Measurements from ENCODE around the gene GPR55. TPM values are rescaled to one million over a fixed set of nuclear protein-coding genes. Genes with fewer than 3 reads are reported as not detected.

The GPR55 gene
- total and polyA plus RNA-seq, 2 donors (not counting 1 experiment from before 2014, with no cell fraction given): 3.0 to 4.1 TPM

GRCh38 chr2:230942920-230943896 is 18.2 kb upstream of the GPR55 start:
- 57% methylated on average over 14 of the region's 19 CpGs for WGBS (ENCODE audit: insufficient coverage)
- Histone ChIP-seq H3K27me3 (replicated peaks in 1 of 4; ENCODE audit: control extremely low read depth in 1 of 4, control insufficient read depth in 3 of 4, insufficient read depth in 4 of 4, low read length in 3 of 4) (peaks cover 0 to 3% (median 0%) of the 10 kb centered on the region in 4 experiments), H4K20me1 (ENCODE audit: control insufficient read depth, insufficient read depth, low read length, poor library complexity, severe bottlenecking) (no peaks in the 10 kb centered on the region), H3K9ac (ENCODE audit: low read length) (no peak overlapping the region), H3K79me2 (ENCODE audit: control insufficient read depth, insufficient read depth, low read length) (no peaks in the 10 kb centered on the region), H3K27ac (ENCODE audit: low read length in 2 of 2) (no peak overlapping the region), H3K9me3 (ENCODE audit: control extremely low read depth in 1 of 3, control insufficient read depth in 2 of 3, insufficient read depth in 1 of 3, low read length in 2 of 3) (peaks cover 0 to 7% (median 0%) of the 10 kb centered on the region in 3 donors), H3K4me2 (replicated peaks; ENCODE audit: low read depth, low read length, poor library complexity, severe bottlenecking) (peak overlapping the region; percentile 35), H3K4me3 (ENCODE audit: control extremely low read depth in 1 of 5, extremely low read depth in 1 of 5, insufficient read depth in 1 of 5, low read depth in 2 of 5, low read length in 4 of 5) (no peak overlapping the region), H2AFZ (ENCODE audit: insufficient read depth, low read depth, low read length, poor library complexity, severe bottlenecking) (no peak overlapping the region), H3K36me3 (replicated peaks in 1 of 2; ENCODE audit: control extremely low read depth in 1 of 2, control insufficient read depth in 1 of 2, extremely low read depth in 1 of 2, insufficient read depth in 2 of 2, low read length in 1 of 2) (no peaks in the 10 kb centered on the region), H3K4me1 (ENCODE audit: control insufficient read depth in 2 of 2, insufficient read depth in 2 of 2, low read length in 2 of 2) (peaks cover 0 to 19% of the 10 kb centered on the region in 2 donors)
- POLR2A ChIA-PET: no interaction called here
- CTCF ChIA-PET: no interaction called here
- peak; percentile 48 for DNase-seq
- TF ChIP-seq EZH2 (IDR thresholded peaks at IDR 0.05; ENCODE audit: borderline replicate concordance, insufficient read depth, low read depth, low read length, poor library complexity, severe bottlenecking) (no peak), CTCF (IDR thresholded peaks at IDR 0.05) (no peak)
- no peaks in the 10 kb centered on the region for H3K9me3 Mint-ChIP-seq (ENCODE audit: insufficient read depth)
- peaks cover 14% of the 10 kb centered on the region for H3K27me3 Mint-ChIP-seq
- intact Hi-C loops (cut with micrococcal nuclease): no loop called here
- peak overlapping the region; percentile 33 for H3K4me3 Mint-ChIP-seq
- peak; percentile 87 for ATAC-seq (ENCODE audit: low read depth)
- no peak overlapping the region for H3K27ac Mint-ChIP-seq
- peaks cover 17% of the 10 kb centered on the region for H3K4me1 Mint-ChIP-seq

- Histone ChIP-seq H3K36me3 (replicated peaks in 1 of 2; ENCODE audit: control extremely low read depth in 1 of 2, control insufficient read depth in 1 of 2, extremely low read depth in 1 of 2, insufficient read depth in 2 of 2, low read length in 1 of 2) (no peaks in the 10 kb centered on the region), H3K79me2 (ENCODE audit: control insufficient read depth, insufficient read depth, low read length) (no peaks in the 10 kb centered on the region), H3K9me3 (ENCODE audit: control extremely low read depth in 1 of 3, control insufficient read depth in 2 of 3, insufficient read depth in 1 of 3, low read length in 2 of 3) (peaks cover 0 to 14% (median 3%) of the 10 kb centered on the region in 3 donors), H3K27me3 (replicated peaks in 1 of 4; ENCODE audit: control extremely low read depth in 1 of 4, control insufficient read depth in 3 of 4, insufficient read depth in 4 of 4, low read length in 3 of 4) (peaks cover 0 to 3% (median 0%) of the 10 kb centered on the region in 4 experiments), H3K9ac (ENCODE audit: low read length) (no peak overlapping the region), H3K4me3 (ENCODE audit: control extremely low read depth in 1 of 5, extremely low read depth in 1 of 5, insufficient read depth in 1 of 5, low read depth in 2 of 5, low read length in 4 of 5) (no peak overlapping the region), H3K4me2 (replicated peaks; ENCODE audit: low read depth, low read length, poor library complexity, severe bottlenecking) (no peak overlapping the region), H3K27ac (ENCODE audit: low read length in 2 of 2) (no peak overlapping the region), H3K4me1 (ENCODE audit: control insufficient read depth in 2 of 2, insufficient read depth in 2 of 2, low read length in 2 of 2) (peaks cover 0 to 14% of the 10 kb centered on the region in 2 donors), H2AFZ (ENCODE audit: insufficient read depth, low read depth, low read length, poor library complexity, severe bottlenecking) (no peak overlapping the region), H4K20me1 (ENCODE audit: control insufficient read depth, insufficient read depth, low read length, poor library complexity, severe bottlenecking) (no peaks in the 10 kb centered on the region)
- Mint-ChIP-seq H3K9me3 (ENCODE audit: insufficient read depth) (no peaks in the 10 kb centered on the region), H3K27ac (no peak overlapping the region), H3K4me1 (peaks cover 15% of the 10 kb centered on the region), H3K27me3 (peaks cover 14% of the 10 kb centered on the region), H3K4me3 (no peak overlapping the region)
- no peak for TF ChIP-seq CTCF (IDR thresholded peaks at IDR 0.05)
- TF ChIP-seq EZH2 (IDR thresholded peaks at IDR 0.05; ENCODE audit: borderline replicate concordance, insufficient read depth, low read depth, low read length, poor library complexity, severe bottlenecking): no peak
- ATAC-seq (ENCODE audit: low read depth) (no peak), DNase-seq (no peak)
- ChIA-PET CTCF (no interaction called here), POLR2A (no interaction called here)
- intact Hi-C loops (cut with micrococcal nuclease): no loop called here
- WGBS (ENCODE audit: insufficient coverage): 93% methylated on average over 1 of the region's 3 CpGs
Observed at GRCh38 chr2:230942371-230942770, 17.3 kb upstream of the GPR55 start.

Measured in B cell (primary cell).